GM12874 (cell line): ENCODE measurements around the gene SERPINE2.

ENCODE experiments used
- CTCF ChIP-seq: IDR thresholded peaks from 2 replicates; pipeline ENCODE4 v1.5.1; 2011; ENCODE audit warnings: low read depth, mild to moderate bottlenecking, control low read depth, low read length, moderate library complexity; ENCODE audit not compliant: insufficient read depth

The SERPINE2 gene

DNA sequence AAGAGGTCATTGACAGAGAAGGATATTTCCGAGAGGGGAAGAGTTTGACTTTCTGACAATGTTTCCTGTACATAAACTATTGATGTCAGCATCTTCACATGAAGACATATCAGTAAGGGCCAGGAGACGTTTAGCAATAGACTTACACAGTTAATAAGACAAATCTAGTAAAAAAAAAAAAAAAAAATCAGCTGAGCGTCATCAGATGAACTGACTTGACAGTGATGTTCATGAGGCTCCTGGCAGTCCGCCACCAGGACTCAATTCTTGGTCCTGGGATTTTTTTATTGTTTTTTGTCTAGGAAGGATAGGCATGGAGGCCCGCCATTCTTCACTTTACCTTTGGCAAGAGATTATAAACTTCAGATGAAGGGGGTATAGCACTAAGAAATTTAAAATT is 67.4 kb downstream of the SERPINE2 start:
- no peak for TF ChIP-seq CTCF

GRCh38 chr2:223970343-223971128 is 68.5 kb downstream of the SERPINE2 start:
- peak; percentile 69 for TF ChIP-seq CTCF

GRCh38 chr2:223969856-223970255 is 69.2 kb downstream of the SERPINE2 start:
- TF ChIP-seq CTCF: no peak

- no peak for TF ChIP-seq CTCF
These were observed 69.8 kb downstream of the SERPINE2 start for GRCh38 chr2:223969315-223969714.

- no peak for TF ChIP-seq CTCF
These were observed 71.1 kb downstream of the SERPINE2 start for GRCh38 chr2:223967981-223968380.

GRCh38 chr2:223959688-223960087 is 79.4 kb downstream of the SERPINE2 start:
- no peak for TF ChIP-seq CTCF

DNA sequence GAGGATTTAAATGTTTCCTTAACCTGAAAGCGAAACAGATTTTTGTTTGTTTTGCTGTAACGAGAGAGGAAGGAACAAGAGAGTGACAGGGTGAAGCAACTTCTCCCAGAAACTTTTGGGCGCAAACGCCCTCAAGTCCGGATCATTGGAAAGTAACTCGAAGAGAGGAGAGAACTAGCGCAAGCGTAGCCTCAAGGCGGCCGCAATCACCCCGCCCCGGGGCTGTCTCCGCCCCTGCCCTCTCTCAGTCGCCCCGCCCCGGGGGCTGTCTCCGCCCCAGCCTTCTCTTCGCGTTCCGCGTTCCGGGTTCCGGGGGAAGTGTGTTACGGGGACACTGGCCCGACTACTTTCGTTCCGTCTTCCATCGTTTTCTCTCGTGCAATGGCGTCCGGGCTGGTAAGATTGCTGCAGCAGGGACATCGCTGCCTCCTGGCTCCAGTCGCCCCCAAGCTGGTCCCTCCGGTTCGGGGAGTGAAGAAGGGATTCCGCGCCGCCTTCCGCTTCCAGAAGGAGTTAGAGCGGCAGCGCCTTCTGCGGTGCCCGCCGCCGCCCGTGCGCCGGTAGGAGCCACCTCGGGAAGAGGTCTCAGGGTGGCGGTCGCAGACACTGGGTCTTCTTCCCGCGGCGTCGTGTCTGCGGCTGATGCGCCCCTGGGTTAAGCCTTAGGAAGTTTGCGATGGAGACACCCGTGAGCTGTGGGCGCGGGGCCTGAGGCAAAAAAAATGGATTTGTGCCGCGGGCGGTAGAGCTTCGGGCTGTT is 81.8 kb downstream of the SERPINE2 start, which contains the start of gene MRPL44:
Gene MRPL44, plus strand, starts transcription at position 372 of the 760 bp plus-strand sequence. Its CDS starts 10 bp downstream, at position 382.
- TF ChIP-seq CTCF: no peak
